Activated T-cell treated with anti-CD3 and anti-CD28 coated beads, Interleukin-2, amount 50 U/mL, for 4 hours (primary cell): Measurements from ENCODE around the gene ZBTB7A. TPM values are rescaled to one million over a fixed set of nuclear protein-coding genes. Genes with fewer than 3 reads are reported as not detected.

ENCODE experiments used
- ATAC-seq, 2 donors: fragments of 200-7000 bp; cut with Tn5 transposase; one replicate each; pipeline ENCODE4 v1.10.0; 2021
- DNase-seq: peaks from one replicate; pipeline ENCODE4 v3.0.0-alpha.2; 2020
- H3K27me3 Mint-ChIP-seq: one replicate; pipeline ENCODE4 v1.8.0; 2021; ENCODE audit warnings: low read depth, mixed read lengths
- H3K36me3 Mint-ChIP-seq: one replicate; pipeline ENCODE4 v1.8.0; 2022; ENCODE audit warnings: mixed read lengths; ENCODE audit not compliant: insufficient read depth
- H3K4me1 Mint-ChIP-seq: one replicate; pipeline ENCODE4 v1.8.0; 2021; ENCODE audit warnings: low read depth, mixed read lengths
- H3K4me3 Mint-ChIP-seq: one replicate; pipeline ENCODE4 v1.8.0; 2021; ENCODE audit warnings: mild to moderate bottlenecking, moderate library complexity, mixed read lengths
- H3K9me3 Mint-ChIP-seq: one replicate; pipeline ENCODE4 v1.8.0; 2021; ENCODE audit warnings: mixed read lengths
- total RNA-seq, 3 donors: library from RNA; stranded (reverse); gene quantifications; one replicate each; pipeline ENCODE4 v1.2.1, GENCODE V29; 2021

Gene ZBTB7A
- total RNA-seq, 3 donors from 2014 or later = 46.6 to 49.6 (median 47.4) TPM

GRCh38 chr19:4099041-4099764, 32.5 kb upstream of the ZBTB7A start:
- H3K4me1 Mint-ChIP-seq = peaks cover 6% of the 10 kb centered on the region
- no peak for ATAC-seq
- no peaks in the 10 kb centered on the region for H3K9me3 Mint-ChIP-seq

GRCh38 chr19:4098493-4098892, 31.8 kb upstream of the ZBTB7A start:
- peaks cover 7% of the 10 kb centered on the region for H3K36me3 Mint-ChIP-seq
- ATAC-seq = no peak
- no peak overlapping the region for H3K4me3 Mint-ChIP-seq

More at GRCh38 chr19:4099041-4099764, 32.5 kb upstream of the ZBTB7A start:
- DNase-seq = no peak
- H3K27me3 Mint-ChIP-seq = no peaks in the 10 kb centered on the region
- no peak overlapping the region for H3K4me3 Mint-ChIP-seq
- H3K36me3 Mint-ChIP-seq = peaks cover 6% of the 10 kb centered on the region

GRCh38 chr19:4097501-4097900, 30.8 kb upstream of the ZBTB7A start:
- no peak for ATAC-seq
- Mint-ChIP-seq H3K36me3 (peaks cover 8% of the 10 kb centered on the region), H3K4me1 (no peaks in the 10 kb centered on the region), H3K27me3 (no peaks in the 10 kb centered on the region), H3K4me3 (no peak overlapping the region), H3K9me3 (no peaks in the 10 kb centered on the region)
- no peak for DNase-seq

More at GRCh38 chr19:4098493-4098892, 31.8 kb upstream of the ZBTB7A start:
- Mint-ChIP-seq H3K4me1 (peaks cover 2% of the 10 kb centered on the region), H3K27me3 (no peaks in the 10 kb centered on the region), H3K9me3 (no peaks in the 10 kb centered on the region)
- DNase-seq = no peak

- H3K9me3 Mint-ChIP-seq = no peaks in the 10 kb centered on the region
- H3K4me1 Mint-ChIP-seq = no peaks in the 10 kb centered on the region
- H3K36me3 Mint-ChIP-seq = peaks cover 8% of the 10 kb centered on the region
- H3K4me3 Mint-ChIP-seq = no peak overlapping the region
- ATAC-seq (no peak), DNase-seq (no peak)
- no peaks in the 10 kb centered on the region for H3K27me3 Mint-ChIP-seq
These were observed 29.6 kb upstream of the ZBTB7A start for GRCh38 chr19:4096049-4096892.

- H3K4me1 Mint-ChIP-seq = no peaks in the 10 kb centered on the region
These were observed 28.8 kb upstream of the ZBTB7A start for GRCh38 chr19:4095488-4095844.

GRCh38 chr19:4094761-4095487, 28.2 kb upstream of the ZBTB7A start:
- H3K4me1 Mint-ChIP-seq = peaks cover 2% of the 10 kb centered on the region
- ATAC-seq = no peak
- H3K9me3 Mint-ChIP-seq = no peaks in the 10 kb centered on the region
- no peak for DNase-seq
- H3K27me3 Mint-ChIP-seq = no peaks in the 10 kb centered on the region
- H3K4me3 Mint-ChIP-seq = no peak overlapping the region
- peaks cover 8% of the 10 kb centered on the region for H3K36me3 Mint-ChIP-seq

More at GRCh38 chr19:4095488-4095844, 28.8 kb upstream of the ZBTB7A start:
- DNase-seq = no peak
- H3K27me3 Mint-ChIP-seq = no peaks in the 10 kb centered on the region
- no peaks in the 10 kb centered on the region for H3K9me3 Mint-ChIP-seq
- no peak overlapping the region for H3K4me3 Mint-ChIP-seq
- H3K36me3 Mint-ChIP-seq = peaks cover 8% of the 10 kb centered on the region
- ATAC-seq = no peak

- ATAC-seq (no peak), DNase-seq (no peak)
- Mint-ChIP-seq H3K36me3 (peaks cover 8% of the 10 kb centered on the region), H3K4me1 (peaks cover 7% of the 10 kb centered on the region), H3K9me3 (no peaks in the 10 kb centered on the region), H3K4me3 (no peak overlapping the region), H3K27me3 (no peaks in the 10 kb centered on the region)
These were observed 27.6 kb upstream of the ZBTB7A start for GRCh38 chr19:4094291-4094690.

- Mint-ChIP-seq H3K4me3 (no peak overlapping the region), H3K9me3 (no peaks in the 10 kb centered on the region), H3K36me3 (peaks cover 8% of the 10 kb centered on the region), H3K27me3 (no peaks in the 10 kb centered on the region), H3K4me1 (peaks cover 12% of the 10 kb centered on the region)
- ATAC-seq (no peak), DNase-seq (no peak)
These were observed 27.0 kb upstream of the ZBTB7A start for GRCh38 chr19:4093643-4094175.

- Mint-ChIP-seq H3K27me3 (no peaks in the 10 kb centered on the region), H3K9me3 (no peaks in the 10 kb centered on the region), H3K4me3 (no peak overlapping the region), H3K36me3 (peaks cover 3% of the 10 kb centered on the region), H3K4me1 (peaks cover 41% of the 10 kb centered on the region)
- no peak for ATAC-seq
- DNase-seq = no peak
These were observed 23.9 kb upstream of the ZBTB7A start for GRCh38 chr19:4090356-4091220.

- ATAC-seq (no peak), DNase-seq (no peak)
- Mint-ChIP-seq H3K27me3 (no peaks in the 10 kb centered on the region), H3K4me3 (no peak overlapping the region), H3K36me3 (peaks cover 3% of the 10 kb centered on the region), H3K9me3 (no peaks in the 10 kb centered on the region), H3K4me1 (peaks cover 41% of the 10 kb centered on the region)
These were observed 23.2 kb upstream of the ZBTB7A start for GRCh38 chr19:4089946-4090345.

GRCh38 chr19:4089400-4089908, 22.8 kb upstream of the ZBTB7A start:
- Mint-ChIP-seq H3K4me3 (peak overlapping the region; percentile 35), H3K36me3 (peaks cover 3% of the 10 kb centered on the region), H3K27me3 (no peaks in the 10 kb centered on the region), H3K9me3 (no peaks in the 10 kb centered on the region), H3K4me1 (peaks cover 44% of the 10 kb centered on the region)
- DNase-seq = no peak
- peak; percentile 65 to 69 for ATAC-seq

- Mint-ChIP-seq H3K4me3 (peak overlapping the region; percentile 35), H3K36me3 (peaks cover 3% of the 10 kb centered on the region), H3K27me3 (no peaks in the 10 kb centered on the region), H3K9me3 (no peaks in the 10 kb centered on the region), H3K4me1 (peaks cover 47% of the 10 kb centered on the region)
- ATAC-seq = peak; percentile 49 to 57
- no peak for DNase-seq
These were observed 22.3 kb upstream of the ZBTB7A start for GRCh38 chr19:4088975-4089374.
